Hepatic stellate cell (primary cell): ENCODE results near the gene KCTD17.
"Not testable (repeated sequence)": the region's sequence is repeated elsewhere in the genome, so short reads cannot be mapped to it uniquely, and the experiment has no call there.

Source experiments
- DNase-seq: peaks from one replicate; pipeline ENCODE4 v3.0.0; 2011; ENCODE audit warnings: low spot score

The KCTD17 gene

DNA sequence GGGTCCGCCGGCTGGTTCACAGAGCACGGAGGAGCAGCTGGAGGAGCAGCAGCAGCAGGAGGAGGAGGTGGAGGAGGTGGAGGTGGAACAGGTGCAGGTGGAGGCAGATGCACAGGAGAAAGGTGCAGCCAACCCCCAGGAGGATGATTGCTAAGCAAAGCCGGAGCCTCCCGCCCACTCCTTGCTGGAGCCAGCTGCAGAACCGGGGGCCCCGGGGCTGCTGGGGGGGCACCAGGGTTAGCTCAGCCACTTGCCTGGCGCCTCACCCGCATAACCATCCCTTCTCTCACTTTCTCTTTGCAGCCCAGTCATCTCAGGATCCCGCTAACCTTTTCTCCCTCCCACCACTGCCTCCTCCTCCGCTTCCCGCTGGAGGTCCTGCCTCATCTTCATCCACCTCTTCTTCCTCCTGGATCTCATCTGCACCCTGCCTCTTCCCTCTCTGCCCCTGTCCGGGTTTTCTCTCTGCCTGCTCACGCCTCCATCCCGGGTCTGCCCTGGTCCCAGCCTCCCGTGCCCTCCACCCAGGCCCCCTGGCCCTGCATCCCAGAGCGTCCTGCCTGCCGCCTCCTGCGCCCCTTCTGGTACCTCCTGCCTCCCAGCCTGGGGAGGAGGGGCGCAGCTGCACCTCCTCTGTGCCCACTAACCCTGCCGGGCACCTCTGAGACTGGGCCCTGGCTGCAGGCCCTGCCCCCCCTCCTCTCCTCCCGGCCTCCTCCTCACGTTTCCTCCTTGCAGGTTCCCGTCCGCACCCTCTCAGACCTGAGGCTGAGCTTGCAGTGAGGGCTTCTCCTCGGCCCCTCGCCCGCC, 9.5 kb downstream of the KCTD17 start:
- no peak for DNase-seq

GRCh38 chr22:37061611-37062375, 10.3 kb downstream of the KCTD17 start:
- DNase-seq, result no peak

GRCh38 chr22:37062376-37062675, 10.8 kb downstream of the KCTD17 start:
- DNase-seq, result no peak

DNA sequence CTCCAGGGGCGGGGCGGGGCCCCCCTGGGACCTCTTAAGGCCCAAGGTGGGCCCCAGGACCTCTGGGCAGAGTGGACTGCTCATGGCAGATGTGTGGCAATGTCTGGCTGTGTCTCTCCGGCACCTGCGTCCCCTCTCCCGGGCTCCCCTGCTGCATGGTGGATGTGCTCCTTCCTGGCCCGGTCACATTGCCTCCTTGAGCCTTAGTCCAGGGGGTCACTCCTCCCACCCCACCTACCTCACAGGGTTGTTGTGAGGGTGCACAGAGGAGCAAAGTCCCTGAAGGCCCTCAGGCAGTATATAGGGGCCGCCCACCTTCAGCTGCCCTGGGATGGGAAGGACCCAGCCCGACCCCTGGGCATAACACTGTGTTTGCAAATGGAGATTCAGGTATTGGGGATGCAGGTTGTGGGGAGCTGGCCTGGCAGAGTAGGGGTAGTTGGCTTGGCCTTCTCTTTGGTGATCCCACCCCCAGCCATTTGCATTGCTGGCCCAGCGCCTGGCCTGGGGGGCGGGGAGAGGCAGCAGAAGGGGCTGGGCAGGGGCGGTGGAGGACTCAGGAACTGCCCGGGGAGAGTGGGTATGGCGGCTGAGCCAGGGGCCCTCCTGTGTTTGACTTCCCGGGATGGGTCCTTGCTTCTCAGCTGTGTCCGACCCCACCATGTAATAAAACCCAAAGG, 11.3 kb downstream of the KCTD17 start:
- DNase-seq, result no peak

GRCh38 chr22:37063431-37064420, 12.2 kb downstream of the KCTD17 start:
- DNase-seq, result no peak

DNA sequence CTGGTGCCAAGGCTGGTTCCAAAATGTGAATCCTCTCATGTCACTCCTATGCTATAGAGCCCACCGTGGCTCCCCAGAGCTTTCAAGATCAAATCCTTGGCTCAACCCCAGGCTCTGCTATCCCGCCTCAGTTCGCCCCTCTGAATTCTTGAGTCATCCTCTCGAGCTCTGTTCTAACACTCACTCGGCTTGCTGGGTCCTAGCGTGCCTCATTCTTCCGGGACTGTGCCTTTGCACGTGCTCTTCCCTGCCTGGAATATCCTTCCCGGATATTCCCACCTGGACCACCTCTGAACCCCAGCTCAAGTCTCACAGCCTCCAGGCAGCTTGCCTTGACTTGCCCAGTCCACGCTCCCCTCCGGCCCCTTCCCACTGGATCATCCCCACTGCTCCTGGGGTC, 13.0 kb downstream of the KCTD17 start:
- DNase-seq, result no peak

DNA sequence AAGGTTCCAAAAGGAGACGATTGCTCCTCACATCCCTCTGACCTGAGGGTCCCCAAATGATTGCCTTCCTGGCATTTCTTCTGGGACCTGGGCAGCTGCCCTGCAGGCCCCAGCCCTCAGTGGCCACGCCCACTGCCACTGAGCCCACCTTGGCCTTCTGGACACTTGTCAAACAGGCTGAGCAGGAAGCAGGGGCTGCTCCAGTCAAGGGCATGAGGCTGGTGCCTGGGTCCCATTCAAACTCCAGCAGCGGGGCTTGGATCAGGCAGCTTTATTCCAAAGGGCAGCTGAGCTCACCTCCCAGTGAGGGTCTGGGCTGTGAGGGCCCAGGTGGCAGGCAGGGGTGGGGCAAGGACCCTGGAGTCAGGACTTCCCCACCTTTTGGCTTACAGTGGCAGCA, 13.6 kb downstream of the KCTD17 start:
- DNase-seq, result no peak

DNA sequence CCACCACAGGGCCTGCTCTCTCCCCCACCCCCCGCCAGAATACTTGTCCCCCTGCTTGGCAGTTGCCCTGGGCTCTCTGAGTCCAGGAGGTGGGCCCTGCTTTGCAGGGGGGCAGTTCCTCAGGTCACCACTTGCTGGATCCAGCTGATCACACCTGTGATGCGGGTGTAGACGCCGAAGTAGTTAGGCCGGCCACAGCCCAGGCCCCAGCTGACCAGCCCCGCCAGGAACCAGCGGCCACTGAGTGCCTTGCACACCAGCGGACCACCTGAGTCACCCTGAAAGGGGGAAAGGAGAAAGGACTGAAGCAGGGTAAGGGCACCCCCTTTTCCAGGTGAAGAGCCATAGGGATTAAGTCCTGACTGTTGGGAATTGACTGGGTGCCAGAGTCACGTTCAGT, 14.4 kb downstream of the KCTD17 start:
- no peak for DNase-seq

DNA sequence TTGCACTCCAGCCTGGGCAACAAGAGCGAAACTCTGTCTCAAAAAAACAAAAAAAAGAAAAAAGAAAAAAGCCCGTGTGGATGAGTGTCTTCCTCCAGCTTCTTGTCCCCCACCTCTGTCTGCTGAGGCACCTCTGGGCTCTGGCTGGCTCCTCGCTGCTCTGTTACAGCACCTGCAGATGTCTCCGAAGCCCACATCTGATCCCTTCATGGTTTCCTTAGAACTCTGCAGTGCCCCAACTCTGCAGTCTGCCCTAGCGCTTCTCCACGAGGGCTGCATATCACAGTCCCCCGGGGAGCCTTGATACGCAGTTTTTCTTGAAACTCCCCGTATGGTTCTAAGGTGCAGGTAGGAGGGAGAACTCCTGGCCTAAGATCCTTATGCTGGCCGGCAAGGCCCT, 15.9 kb downstream of the KCTD17 start:
- no peak for DNase-seq

DNA sequence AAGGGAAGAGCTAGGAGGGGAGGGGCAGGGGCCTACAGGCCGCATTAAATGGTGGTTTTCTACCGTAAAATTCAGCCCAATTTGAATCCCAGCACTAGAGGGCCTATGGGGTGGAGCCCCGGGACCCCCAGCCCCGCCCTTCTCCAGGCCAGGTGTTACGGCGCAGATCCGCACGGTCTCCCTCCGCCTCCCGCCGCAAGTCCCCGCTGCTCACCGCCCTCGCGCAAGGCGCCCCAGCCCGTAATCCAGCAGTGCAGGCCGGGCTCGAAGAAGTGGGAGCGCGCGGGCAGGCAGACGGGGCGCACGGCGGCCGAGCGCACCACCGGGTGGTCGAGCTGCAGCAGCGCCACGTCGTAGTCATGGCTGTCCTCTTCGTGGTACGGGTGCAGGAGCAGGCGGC, 17.3 kb downstream of the KCTD17 start:
- no peak for DNase-seq

GRCh38 chr22:37069319-37069718, 17.8 kb downstream of the KCTD17 start:
- DNase-seq, result no peak

DNA sequence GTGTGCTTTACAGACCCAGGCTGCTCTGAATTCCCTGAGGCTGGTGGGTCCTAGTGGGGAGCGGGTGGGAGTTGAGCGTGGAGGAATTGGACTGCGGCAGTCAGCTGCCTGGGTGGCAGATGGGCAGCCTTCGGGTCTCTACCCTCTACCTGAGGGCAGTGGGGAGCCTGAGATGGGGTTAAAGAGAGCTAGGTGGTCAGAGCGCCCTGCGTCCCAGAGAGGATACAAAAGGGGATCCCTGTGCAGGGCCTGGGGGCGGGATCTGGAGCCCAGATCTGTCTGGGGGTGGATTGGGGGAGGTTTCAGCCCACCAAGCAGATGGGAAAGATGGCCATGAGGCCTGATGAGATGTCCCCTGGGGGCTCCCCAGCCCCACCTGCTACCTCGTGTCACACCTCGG, 18.2 kb downstream of the KCTD17 start:
- no peak for DNase-seq

DNA sequence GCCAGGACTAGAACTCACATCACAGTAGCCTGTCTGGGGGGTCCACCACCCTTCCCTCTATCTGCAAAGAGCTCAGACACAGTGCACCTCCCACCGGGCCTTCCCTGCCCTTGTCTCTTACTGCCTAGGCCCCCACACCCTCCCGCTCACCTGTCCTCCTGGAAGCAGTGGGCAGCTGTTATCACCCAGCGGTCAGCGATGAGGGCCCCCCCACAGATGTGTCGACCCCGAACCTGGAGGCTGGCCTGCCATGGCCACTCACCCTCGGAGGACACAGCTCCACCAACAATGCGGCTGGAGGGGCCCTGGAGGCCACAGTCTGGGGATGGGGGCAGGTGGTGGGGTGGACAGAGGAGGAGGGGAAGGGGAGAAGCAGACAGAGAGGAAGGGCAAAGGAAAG, 18.8 kb downstream of the KCTD17 start:
- DNase-seq, result no peak

GRCh38 chr22:37070744-37071143, 19.2 kb downstream of the KCTD17 start:
- DNase-seq, result no peak

GRCh38 chr22:37071850-37072592, 20.5 kb downstream of the KCTD17 start:
- not testable (repeated sequence) for DNase-seq

- DNase-seq, result no peak
Observed at GRCh38 chr22:37072673-37073072, 21.1 kb downstream of the KCTD17 start.

- DNase-seq, result no peak
Observed at GRCh38 chr22:37074537-37074936, 23.0 kb downstream of the KCTD17 start.

DNA sequence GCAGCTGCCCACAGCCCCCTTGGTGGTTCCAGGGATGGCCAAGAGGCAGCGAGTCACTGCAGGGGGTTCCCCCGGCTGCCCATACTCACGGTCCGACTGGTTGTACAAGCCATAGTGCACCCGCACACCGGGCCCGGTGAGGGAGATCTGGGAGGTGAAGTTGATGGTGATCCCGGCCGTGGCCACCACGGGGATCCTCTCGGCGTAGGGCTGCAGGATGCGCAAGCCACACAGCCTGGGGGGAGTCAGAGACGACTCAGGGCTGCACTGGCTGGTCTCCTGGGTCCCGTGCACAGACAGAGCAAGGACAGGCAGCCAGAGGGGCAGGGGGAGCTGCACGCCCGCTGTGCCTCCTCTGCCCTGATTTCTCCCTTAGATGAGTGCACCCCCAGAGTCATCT, 23.5 kb downstream of the KCTD17 start:
- no peak for DNase-seq

- DNase-seq, result no peak
Observed at GRCh38 chr22:37075822-37076433, 24.4 kb downstream of the KCTD17 start.

DNA sequence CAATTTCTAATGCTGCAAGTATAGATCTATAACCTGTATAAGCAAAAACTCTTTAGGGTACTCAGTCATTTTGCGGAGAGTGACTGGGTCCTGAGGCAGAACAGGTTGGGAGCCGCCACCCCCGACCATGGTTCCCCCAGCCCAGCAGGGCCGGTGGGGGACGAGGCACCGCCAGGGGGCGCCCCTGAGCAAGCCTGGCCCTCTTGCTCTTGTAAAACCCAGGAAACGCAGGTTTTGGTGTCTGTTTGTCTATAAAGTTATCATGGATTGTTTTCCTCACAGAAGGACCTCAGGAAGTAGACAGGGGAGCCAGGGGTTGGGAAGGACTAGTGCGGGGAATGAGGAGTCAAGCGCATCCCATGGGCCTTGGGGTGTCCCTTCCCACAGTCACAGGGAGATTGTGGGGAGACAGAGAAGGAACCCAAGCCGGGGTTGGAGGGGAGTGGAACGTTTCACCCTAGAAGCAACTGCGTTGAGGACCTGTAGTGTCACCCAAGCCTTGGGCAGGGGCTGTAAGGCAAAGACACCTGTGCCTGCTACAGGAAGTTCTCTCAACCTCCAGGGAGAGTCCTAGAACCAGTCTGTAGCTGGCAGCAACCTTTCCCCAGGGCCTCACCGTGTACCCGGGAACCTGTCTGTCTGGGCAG, 26.4 kb downstream of the KCTD17 start:
- DNase-seq, result peak; percentile 90
